Neural crest cell (in vitro differentiated cells): Measurements from ENCODE around the gene SEMA6A. TPM values are rescaled to one million over a fixed set of nuclear protein-coding genes. Genes with fewer than 3 reads are reported as not detected.

Experiments used
- DNase-seq: peaks from one replicate; pipeline ENCODE4 v3.0.0; 2021; ENCODE audit warnings: low read depth, mixed read lengths, low spot score
- H3K27ac Mint-ChIP-seq: one replicate; pipeline ENCODE4 v1.8.0; 2021; ENCODE audit warnings: mild to moderate bottlenecking, mixed read lengths; ENCODE audit not compliant: unreplicated experiment
- H3K27me3 Mint-ChIP-seq: 2 replicates; pipeline ENCODE4 v1.8.0; 2021; ENCODE audit warnings: low read depth, mild to moderate bottlenecking, mixed read lengths
- H3K36me3 Mint-ChIP-seq: 2 replicates; pipeline ENCODE4 v1.8.0; 2021; ENCODE audit warnings: low read depth, mild to moderate bottlenecking, mixed read lengths
- H3K4me1 Mint-ChIP-seq: 2 replicates; pipeline ENCODE4 v1.8.0; 2021; ENCODE audit warnings: mixed read lengths
- H3K4me3 Mint-ChIP-seq: one replicate; pipeline ENCODE4 v1.8.0; 2021; ENCODE audit warnings: mild to moderate bottlenecking, mixed read lengths
- H3K9me3 Mint-ChIP-seq: 2 replicates; pipeline ENCODE4 v1.8.0; 2021; ENCODE audit warnings: mixed read lengths
- CTCF ChIP-seq: fragments of 200-600 bp; sonication (generic); conservative IDR thresholded peaks from 2 replicates; pipeline ENCODE4 v1.5.0; 2021; ENCODE audit warnings: antibody characterized with exemption, mild to moderate bottlenecking
- total RNA-seq: library from RNA; stranded (reverse); gene quantifications from 2 replicates; pipeline ENCODE4 v1.2.1, GENCODE V29; 2021

Gene SEMA6A
- total RNA-seq, 1 donor from 2014 or later, result 30.0 TPM

DNA sequence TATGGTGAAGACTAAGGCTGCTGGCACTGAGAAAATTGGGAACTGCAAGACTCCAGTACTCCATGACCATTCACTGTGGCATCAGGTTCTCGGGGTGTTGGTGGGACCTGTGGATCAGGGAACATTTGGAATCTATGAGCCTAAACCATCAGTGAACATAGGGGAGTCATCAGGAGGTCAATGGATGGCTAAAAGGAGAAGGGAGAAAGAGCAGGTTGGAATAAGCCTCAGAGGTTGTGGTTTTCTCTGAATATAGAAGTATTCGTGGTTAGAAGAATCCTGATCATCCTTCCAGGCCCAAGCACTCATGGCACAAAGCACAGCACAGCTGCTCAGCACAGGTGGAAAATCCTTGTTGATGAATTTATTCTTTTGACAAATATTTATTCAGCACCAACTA lies 156.6 kb downstream of the SEMA6A start:
- no peaks in the 10 kb centered on the region for H3K9me3 Mint-ChIP-seq
- no peak for TF ChIP-seq CTCF

DNA sequence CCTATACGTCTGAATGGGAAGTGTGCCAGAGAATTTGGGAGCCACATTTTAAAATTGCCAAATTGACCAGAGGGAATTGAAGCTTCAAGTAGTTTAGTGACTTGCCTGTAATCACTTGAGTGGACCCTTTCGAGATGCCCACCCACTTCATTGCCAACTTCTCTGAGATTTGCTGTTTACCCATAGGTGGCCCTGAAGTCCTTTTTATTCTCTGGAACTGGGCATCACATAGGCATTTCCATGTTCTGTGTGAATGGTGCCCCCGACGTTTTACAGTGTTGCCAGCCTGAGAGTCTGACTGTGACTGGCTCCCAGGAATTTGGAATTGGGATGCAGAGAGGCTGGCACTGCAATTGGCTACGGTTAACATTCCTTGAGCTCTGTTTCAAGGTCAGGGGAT lies 158.6 kb downstream of the SEMA6A start:
- Mint-ChIP-seq H3K4me1 (peaks cover 4% of the 10 kb centered on the region), H3K36me3 (peaks cover 2% of the 10 kb centered on the region), H3K27me3 (no peaks in the 10 kb centered on the region), H3K9me3 (no peaks in the 10 kb centered on the region), H3K27ac (no peak overlapping the region), H3K4me3 (no peak overlapping the region)
- DNase-seq, result no peak
- no peak for TF ChIP-seq CTCF

More for the DNA sequence above, 156.6 kb downstream of the SEMA6A start:
- no peak overlapping the region for H3K4me3 Mint-ChIP-seq
- no peaks in the 10 kb centered on the region for H3K27me3 Mint-ChIP-seq
- H3K36me3 Mint-ChIP-seq, result peaks cover 2% of the 10 kb centered on the region
- H3K4me1 Mint-ChIP-seq, result peaks cover 4% of the 10 kb centered on the region
- no peak for DNase-seq
- peak overlapping the region; percentile 87 for H3K27ac Mint-ChIP-seq

DNA sequence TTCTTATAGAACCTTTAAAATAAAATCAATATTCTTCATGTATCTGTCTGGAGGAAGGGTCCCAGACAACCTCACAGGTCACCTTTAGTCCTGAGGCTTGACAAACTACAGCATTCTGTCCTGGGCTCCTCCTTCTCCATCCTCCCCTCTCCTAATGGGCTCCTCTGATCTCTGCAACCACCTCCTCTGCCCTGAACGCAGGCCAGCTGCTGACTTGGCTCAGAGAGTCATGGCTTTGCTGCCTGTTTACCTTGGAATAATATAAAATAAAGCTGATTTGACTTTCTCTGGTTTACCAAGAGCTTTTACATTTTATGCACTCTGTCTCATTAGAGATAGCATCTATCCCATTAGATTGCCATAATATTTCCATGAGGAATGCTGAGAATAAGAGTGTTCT lies 159.4 kb downstream of the SEMA6A start:
- no peak for TF ChIP-seq CTCF
- Mint-ChIP-seq H3K9me3 (no peaks in the 10 kb centered on the region), H3K27ac (no peak overlapping the region), H3K4me3 (no peak overlapping the region), H3K36me3 (peaks cover 2% of the 10 kb centered on the region), H3K4me1 (peaks cover 4% of the 10 kb centered on the region), H3K27me3 (no peaks in the 10 kb centered on the region)
- no peak for DNase-seq

DNA sequence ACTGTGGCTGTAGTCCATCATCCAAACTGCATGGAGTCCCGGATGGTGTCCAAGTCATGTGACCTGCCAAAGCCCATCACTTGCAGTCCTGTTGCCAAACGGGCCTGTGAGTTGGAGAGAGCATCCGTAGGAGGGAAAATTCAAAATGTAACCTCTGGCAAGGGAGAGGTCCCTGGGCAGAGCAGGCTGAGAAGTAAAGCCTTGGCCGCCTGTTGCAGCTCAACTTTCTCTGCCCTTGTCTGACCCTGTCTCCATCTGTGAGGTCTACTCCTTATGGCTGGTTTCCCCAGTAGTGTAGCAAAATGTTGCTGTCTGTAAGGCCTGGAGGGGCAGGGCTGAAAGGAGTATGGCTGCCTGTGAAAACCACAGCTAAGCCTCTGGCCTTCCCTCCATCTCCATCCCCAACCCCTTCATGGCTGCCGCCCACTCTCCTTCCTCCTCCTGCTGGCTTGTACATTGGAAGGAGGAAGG lies 163.5 kb downstream of the SEMA6A start:
- TF ChIP-seq CTCF, result no peak
- H3K9me3 Mint-ChIP-seq, result no peaks in the 10 kb centered on the region
- H3K4me1 Mint-ChIP-seq, result peaks cover 4% of the 10 kb centered on the region
- no peaks in the 10 kb centered on the region for H3K27me3 Mint-ChIP-seq
- H3K27ac Mint-ChIP-seq, result no peak overlapping the region
- H3K36me3 Mint-ChIP-seq, result peaks cover 2% of the 10 kb centered on the region
- no peak for DNase-seq
- no peak overlapping the region for H3K4me3 Mint-ChIP-seq

DNA sequence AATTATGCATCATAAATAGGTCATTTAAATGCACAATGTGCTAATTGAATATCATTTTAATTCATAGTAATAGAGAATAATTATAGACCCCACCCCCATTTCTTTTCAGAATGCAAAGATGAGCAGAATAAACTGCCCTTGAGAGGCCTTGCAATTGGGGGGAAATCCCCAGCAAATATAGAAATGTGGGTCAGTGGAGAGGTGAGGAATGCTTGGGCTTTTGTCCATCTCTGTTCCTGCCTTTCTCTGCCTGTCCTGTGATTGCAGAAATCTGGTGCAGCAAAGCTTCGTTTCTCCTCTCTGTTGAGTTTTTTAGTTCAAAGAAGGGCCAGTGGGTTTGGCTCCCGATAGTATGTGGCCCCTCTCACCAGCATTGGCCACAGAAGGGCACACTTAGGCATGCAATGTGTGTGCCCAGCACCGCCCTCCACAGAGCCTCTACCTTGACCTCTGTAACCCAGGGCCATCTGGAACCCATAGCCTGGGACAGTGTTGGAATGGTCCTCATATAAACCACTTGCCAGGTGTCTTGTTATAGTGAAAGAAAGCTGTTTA lies 164.2 kb downstream of the SEMA6A start:
- H3K9me3 Mint-ChIP-seq, result no peaks in the 10 kb centered on the region
- peaks cover 4% of the 10 kb centered on the region for H3K4me1 Mint-ChIP-seq
- peaks cover 2% of the 10 kb centered on the region for H3K36me3 Mint-ChIP-seq
- DNase-seq, result no peak
- no peak overlapping the region for H3K27ac Mint-ChIP-seq
- H3K27me3 Mint-ChIP-seq, result no peaks in the 10 kb centered on the region
- H3K4me3 Mint-ChIP-seq, result no peak overlapping the region
- TF ChIP-seq CTCF, result no peak
